ENCODE measurements around the gene RSBN1.
"Not testable (repeated sequence)": the region's sequence is repeated elsewhere in the genome, so short reads cannot be mapped to it uniquely, and the experiment has no call there.

RSBN1 gene

GRCh38 chr1:113811888-113812660, at the start of gene RSBN1:
TSS of gene RSBN1 (minus strand) at chr1:113812476. CDS start at chr1:113812412, 64 bp downstream.
- DNase-seq (ENCODE audit: low read depth): peak; percentile 99

- DNase-seq (ENCODE audit: low read depth): no peak
Measured at GRCh38 chr1:113861641-113862040, 49.4 kb upstream of the RSBN1 start.

DNA sequence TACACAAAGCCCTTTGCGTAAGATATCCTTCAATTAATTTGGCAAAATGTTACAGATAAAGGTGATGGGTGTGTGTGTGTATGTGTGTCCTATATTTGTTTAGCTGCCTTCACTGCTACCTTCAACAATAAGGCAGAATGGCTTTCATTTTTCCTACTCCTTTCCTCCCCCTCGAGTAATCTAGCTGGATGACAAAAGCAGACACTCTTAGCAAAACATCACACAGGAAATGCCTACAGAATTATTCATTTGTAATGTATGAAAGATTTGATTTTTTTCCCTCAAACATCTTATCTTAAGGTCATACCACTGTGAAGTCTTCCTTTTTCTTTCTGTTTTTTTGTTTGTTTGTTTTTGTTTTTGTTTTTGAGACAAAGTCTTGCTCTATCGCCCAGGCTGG, 48.6 kb upstream of the RSBN1 start:
- DNase-seq (ENCODE audit: low read depth): peak; percentile 58

- DNase-seq (ENCODE audit: low read depth): no peak
Measured at GRCh38 chr1:113859478-113860175, 47.4 kb upstream of the RSBN1 start.

- DNase-seq (ENCODE audit: low read depth): no peak
Measured at GRCh38 chr1:113858982-113859381, 46.7 kb upstream of the RSBN1 start.

DNA sequence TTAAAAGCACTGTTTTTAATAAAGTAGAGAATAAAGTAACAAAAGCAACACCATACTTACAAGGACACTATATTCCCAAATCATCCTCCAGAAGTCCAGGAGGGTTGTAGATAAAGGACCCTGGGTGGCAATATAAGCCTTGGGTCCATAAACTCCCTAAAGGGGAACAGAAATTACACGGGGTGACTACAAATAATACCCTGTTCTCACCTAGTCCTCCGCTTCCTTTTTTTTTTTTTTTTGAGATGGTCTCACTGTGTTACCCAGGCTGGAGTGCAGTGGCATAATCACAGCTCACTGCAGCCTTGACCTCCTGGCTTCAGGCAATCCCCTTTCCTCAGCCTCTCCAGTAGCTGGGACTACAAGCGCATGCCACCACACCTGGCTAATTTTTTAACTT, 46.1 kb upstream of the RSBN1 start:
- DNase-seq (ENCODE audit: low read depth): no peak

DNA sequence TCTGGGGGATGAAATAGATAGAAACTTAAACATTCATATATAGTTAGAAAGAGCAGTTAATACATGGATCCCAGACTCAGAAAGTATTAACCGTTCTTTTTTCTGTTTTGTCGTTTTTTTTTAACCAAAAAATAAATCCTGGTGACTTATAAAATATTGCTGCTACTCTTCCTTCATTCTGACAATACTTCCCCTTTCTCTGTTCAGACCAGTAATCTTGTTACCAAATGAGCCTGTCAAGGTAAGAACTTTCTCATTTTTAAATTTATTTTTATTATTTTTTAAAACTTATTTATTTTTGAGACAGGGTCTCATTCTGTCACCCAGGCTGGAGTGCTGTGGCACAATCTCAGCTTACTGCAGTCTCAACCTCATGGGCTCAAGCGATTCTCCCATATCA, 45.5 kb upstream of the RSBN1 start:
- DNase-seq (ENCODE audit: low read depth): no peak

DNA sequence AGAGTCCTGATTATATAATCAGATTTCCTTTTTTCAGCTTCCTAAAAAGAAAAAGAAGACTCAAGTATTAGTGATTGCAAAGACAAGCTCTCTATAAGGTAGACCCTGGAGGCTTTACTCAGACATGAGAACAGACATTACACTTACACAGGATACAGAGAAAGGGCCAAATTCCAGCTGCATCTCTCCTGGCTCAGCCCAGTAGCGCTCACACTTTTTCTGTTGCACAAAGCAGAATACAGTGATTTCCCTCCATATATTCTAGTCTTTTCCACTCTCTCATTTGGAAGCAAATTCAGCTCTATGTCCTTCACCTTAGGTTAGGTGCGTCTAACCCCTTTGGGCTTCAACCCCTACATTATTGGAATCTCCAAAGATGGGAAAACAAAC, 44.1 kb upstream of the RSBN1 start:
- no peak for DNase-seq (ENCODE audit: low read depth)

DNA sequence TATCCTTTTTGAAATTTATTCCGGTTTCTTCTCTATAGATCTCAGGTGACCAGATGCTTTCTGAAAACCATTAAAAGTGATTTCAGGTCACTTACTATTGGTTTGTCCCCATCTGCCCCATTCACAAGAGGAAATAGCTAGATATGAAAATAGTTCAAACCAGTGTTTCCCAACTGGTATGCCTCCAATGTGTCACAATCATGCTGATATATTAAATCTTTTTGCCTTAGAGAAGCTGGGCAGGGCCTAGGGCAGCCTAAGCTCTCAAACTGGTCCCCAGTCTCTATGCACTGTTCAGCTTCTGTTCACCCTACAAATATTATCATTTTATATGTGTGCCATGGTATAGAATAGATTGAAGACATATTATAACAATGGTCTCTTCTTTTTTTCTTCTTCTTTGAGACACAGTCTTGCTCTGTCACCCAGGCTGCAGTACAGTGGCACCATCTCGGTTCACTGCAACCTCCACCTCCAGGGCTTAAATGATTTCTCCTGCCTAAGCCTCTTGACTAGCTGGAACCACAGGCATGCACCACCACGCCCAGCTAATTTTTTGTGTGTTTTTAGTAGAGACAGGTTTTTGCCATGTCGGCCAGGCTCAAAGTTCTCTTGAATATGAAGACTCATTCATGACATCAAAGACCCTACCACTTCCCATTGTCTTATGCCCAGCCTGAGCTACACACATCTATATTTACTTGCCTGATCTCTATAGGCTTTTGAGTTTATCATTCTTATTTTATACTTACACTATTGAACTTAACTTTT, 43.5 kb upstream of the RSBN1 start:
- DNase-seq (ENCODE audit: low read depth): no peak

GRCh38 chr1:113854234-113854633, 42.0 kb upstream of the RSBN1 start:
- DNase-seq (ENCODE audit: low read depth): no peak

GRCh38 chr1:113852694-113853093, 40.4 kb upstream of the RSBN1 start:
- DNase-seq (ENCODE audit: low read depth): not testable (repeated sequence)

GRCh38 chr1:113850127-113850796, 38.0 kb upstream of the RSBN1 start:
- DNase-seq (ENCODE audit: low read depth): no peak

- DNase-seq (ENCODE audit: low read depth): no peak
Measured at GRCh38 chr1:113849072-113849471, 36.8 kb upstream of the RSBN1 start.

- no peak for DNase-seq (ENCODE audit: low read depth)
Measured at GRCh38 chr1:113846391-113847035, 34.2 kb upstream of the RSBN1 start.

GRCh38 chr1:113836534-113836933, 24.3 kb upstream of the RSBN1 start:
- no peak for DNase-seq (ENCODE audit: low read depth)

- DNase-seq (ENCODE audit: low read depth): no peak
Measured at GRCh38 chr1:113835686-113836290, 23.5 kb upstream of the RSBN1 start.

DNA sequence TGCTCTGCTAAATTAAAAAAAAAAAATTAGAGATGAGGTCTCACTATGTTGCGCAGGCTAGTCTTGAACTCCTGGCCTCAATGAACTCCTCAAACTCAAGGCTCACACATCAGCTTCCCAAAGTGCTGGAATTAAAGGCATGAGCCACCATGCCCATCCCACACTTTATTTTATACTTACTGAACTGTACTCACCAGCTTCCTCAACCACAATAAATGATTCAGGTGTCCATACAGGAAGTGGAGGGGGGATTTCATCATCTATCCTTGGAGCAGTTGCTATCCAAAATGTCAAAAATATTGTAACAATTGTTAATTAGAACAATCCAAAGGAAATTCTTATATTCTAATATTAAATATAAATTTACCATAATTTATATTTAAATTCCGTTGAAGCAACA, 22.4 kb upstream of the RSBN1 start:
- DNase-seq (ENCODE audit: low read depth): no peak

GRCh38 chr1:113830039-113830438, 17.8 kb upstream of the RSBN1 start:
- DNase-seq (ENCODE audit: low read depth): peak; percentile 39

- DNase-seq (ENCODE audit: low read depth): no peak
Measured at GRCh38 chr1:113821916-113822315, 9.6 kb upstream of the RSBN1 start.

GRCh38 chr1:113818578-113818977, 6.3 kb upstream of the RSBN1 start:
- no peak for DNase-seq (ENCODE audit: low read depth)

- DNase-seq (ENCODE audit: low read depth): no peak
Measured at GRCh38 chr1:113813218-113813617, 942 bp upstream of the RSBN1 start.

Measured in HS-27A (cell line).